HG03439 (cell line): ENCODE data around the gene ASPDH.

Source experiments
- ATAC-seq: cut with Tn5 transposase; IDR thresholded peaks from one replicate; pipeline ENCODE4 v1.9.1; 2021; ENCODE audit warnings: mild to moderate bottlenecking, moderate library complexity; ENCODE audit not compliant: unreplicated experiment

Gene ASPDH

GRCh38 chr19:50516456-50516855 is 2.7 kb upstream of the ASPDH start:
- no peak for ATAC-seq

GRCh38 chr19:50515168-50515561 is 1.5 kb upstream of the ASPDH start:
- ATAC-seq: no peak

- ATAC-seq: no peak
Measured at GRCh38 chr19:50514346-50515167, 844 bp upstream of the ASPDH start.

GRCh38 chr19:50512999-50513745 is 541 bp downstream of the ASPDH start:
- no peak for ATAC-seq

- ATAC-seq: no peak
Measured at GRCh38 chr19:50512112-50512998, 1.4 kb downstream of the ASPDH start.

GRCh38 chr19:50511069-50511822 is 2.5 kb downstream of the ASPDH start, which contains the start of gene JOSD2:
TSS of gene JOSD2 (minus strand) at chr19:50511191. CDS start at chr19:50510431, 760 bp downstream.
- ATAC-seq: peak; percentile 85

GRCh38 chr19:50510700-50511068 is 3.0 kb downstream of the ASPDH start:
- ATAC-seq: no peak

- ATAC-seq: no peak
Measured at GRCh38 chr19:50510121-50510670, 3.5 kb downstream of the ASPDH start.

GRCh38 chr19:50509366-50509765 is 4.3 kb downstream of the ASPDH start:
- no peak for ATAC-seq

- no peak for ATAC-seq
Measured at GRCh38 chr19:50508843-50509190, 4.9 kb downstream of the ASPDH start.

GRCh38 chr19:50507376-50507775 is 6.3 kb downstream of the ASPDH start:
- ATAC-seq: no peak

GRCh38 chr19:50506700-50507099 is 7.0 kb downstream of the ASPDH start:
- no peak for ATAC-seq

GRCh38 chr19:50505856-50506611 is 7.7 kb downstream of the ASPDH start:
- ATAC-seq: no peak

- ATAC-seq: no peak
Measured at GRCh38 chr19:50501568-50502475, 11.9 kb downstream of the ASPDH start.

- ATAC-seq: no peak
Measured at GRCh38 chr19:50501186-50501567, 12.5 kb downstream of the ASPDH start.

- ATAC-seq: no peak
Measured at GRCh38 chr19:50500753-50501151, 13.0 kb downstream of the ASPDH start.

- no peak for ATAC-seq
Measured at GRCh38 chr19:50500060-50500752, 13.5 kb downstream of the ASPDH start.
